GM21737 (cell line): ENCODE data around the gene DENND2A.
A peak's percentile ranks its signal among the peaks of the same experiment; 100 is the strongest.
"Not testable (repeated sequence)": the region's sequence is repeated elsewhere in the genome, so short reads cannot be mapped to it uniquely, and the experiment has no call there.

Experiments
- ATAC-seq: cut with Tn5 transposase; IDR thresholded peaks from one replicate; pipeline ENCODE4 v1.9.1; 2021; ENCODE audit warnings: mild to moderate bottlenecking, moderate library complexity; ENCODE audit not compliant: unreplicated experiment

DENND2A gene

DNA sequence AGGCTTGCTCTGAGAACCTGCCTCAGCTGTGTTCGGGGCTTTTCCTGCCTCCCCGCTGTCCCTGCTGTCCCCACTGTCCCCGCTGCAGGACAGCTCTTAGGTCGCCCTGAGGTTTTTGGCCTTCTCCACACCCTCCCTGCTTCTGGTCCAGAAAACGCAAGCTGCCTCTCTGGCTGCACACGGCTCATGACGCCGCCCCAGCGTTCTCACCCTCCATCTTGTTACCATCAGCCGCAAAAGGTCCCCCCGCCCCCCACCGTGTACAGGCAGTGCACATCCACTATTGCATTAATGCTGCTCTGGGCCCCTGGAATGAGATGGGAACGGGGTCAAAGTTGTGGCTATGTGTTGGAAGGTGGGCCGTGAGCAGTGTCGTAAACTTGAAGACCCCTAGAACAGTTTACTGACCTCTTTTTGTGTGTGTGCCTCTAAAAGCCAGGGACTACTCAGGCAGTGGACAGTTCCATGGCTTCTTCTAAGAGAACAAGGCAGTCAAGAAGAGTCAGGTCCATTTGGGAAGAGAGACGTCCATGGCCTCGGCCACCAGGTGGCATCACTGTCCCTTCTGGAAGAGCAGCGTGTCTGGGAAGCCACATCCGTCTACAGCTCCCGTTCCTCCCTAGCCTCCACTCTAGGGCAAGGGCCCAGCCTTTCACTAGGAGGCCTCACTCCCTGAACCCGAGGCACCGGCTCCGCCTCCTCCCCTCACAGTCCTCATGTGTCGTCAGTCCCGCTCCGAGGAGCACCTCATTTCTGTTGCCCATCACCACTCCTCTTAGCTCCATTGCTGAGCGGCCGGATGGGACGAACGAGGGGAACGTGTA is 122.9 kb downstream of the DENND2A start:
- ATAC-seq = no peak

DNA sequence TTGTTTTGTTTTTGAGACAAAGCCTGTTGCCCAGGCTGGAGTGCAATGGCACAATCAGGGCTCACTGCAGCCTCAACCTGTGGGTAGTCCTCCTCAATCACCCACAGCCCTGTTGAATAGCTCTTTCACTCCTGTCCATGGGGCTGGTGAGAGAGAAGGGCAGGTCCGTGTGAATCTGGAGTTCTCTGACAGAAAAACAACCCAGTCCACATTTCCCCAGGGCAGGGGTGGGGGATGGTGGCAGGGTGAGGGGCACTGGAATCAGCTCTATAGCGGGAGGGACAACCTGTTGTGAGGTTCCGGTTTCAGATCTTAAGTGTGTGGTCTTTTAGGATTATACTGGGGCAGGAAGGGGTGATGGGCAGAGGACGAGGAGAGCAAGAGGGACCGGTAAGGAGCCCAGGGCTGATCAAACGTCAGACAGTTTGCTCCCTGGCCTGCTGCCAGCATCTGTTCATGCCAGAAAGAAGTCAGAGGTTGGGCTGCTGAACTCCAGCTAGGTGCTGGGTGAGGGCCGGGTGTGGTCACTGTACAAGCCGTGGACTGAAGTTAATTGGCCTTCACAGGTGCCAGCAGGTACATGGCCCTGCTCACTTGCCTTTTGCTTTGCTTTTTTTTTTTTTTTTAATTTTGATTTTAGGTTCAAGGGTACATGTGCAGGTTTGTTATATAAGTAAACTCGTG is 128.2 kb downstream of the DENND2A start:
- no peak for ATAC-seq

DNA sequence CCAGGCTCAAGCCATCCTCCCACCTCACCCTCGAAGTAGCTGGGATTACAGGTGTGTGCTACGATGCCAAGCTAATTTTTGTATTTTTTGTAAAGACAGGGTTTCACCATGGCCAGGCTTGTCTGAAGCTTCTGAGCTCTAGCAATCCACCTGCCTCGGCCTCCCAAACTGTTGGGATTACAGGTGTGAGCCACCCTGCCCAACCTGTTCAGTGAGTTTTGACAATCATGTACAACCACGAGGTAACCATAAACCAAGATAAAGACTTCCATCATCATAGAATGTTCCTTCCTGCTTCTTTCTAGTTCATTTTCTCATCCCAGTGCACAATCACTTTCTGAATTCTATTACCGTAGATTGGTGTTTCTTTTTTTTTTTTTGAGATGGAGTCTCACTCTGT is 130.8 kb downstream of the DENND2A start:
- ATAC-seq = no peak

DNA sequence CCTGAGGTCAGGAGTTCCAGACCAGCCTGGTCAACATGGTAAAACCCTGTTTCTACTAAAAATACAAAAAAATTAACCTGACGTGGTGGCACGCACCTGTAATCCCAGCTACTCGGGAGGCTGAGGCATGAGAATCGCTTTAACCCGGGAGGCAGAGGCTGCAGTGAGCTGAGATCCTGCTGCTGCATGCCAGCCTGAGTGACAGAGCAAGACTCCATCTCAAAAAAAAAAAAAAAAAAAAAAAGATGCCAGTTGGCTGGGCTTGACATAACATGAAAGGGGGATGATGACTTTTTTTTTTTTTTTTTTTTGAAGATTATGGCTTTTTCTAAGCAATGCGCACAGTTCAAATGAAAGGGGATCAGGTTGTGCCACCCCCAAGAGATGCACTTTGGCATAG is 133.1 kb downstream of the DENND2A start:
- not testable (repeated sequence) for ATAC-seq

DNA sequence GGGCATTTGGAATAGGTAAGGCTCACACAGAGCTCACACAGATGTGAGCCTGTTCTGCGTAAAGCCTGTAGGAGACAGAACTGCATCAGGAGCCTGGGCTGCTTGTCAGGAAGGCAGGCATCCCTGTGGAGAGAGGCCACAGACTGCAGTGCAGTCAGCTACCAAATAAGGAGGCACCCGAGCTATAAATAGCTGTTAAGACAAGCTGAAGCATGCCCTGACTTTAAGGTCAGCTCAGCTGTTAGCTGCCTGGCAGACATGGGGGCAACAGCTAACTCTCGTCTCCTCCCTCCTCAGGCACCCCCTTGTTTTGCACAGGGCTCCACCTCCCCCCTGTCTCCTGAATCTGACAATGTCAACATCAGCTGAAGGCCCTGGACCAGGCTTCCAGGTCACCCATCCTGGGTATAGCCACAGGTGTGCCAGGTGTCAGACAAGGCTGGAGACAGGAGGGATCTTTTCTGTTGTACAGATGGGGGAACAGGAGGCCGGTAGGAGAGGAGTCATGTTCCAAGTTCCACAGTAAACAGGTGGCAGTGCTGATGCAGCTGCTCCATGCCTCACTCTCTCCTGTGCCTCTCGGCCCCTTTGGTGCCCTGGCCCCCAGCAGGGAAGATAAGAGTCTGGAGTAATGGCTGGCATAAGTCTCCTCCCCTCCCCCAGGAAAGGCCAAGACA is 133.7 kb downstream of the DENND2A start:
- no peak for ATAC-seq

DNA sequence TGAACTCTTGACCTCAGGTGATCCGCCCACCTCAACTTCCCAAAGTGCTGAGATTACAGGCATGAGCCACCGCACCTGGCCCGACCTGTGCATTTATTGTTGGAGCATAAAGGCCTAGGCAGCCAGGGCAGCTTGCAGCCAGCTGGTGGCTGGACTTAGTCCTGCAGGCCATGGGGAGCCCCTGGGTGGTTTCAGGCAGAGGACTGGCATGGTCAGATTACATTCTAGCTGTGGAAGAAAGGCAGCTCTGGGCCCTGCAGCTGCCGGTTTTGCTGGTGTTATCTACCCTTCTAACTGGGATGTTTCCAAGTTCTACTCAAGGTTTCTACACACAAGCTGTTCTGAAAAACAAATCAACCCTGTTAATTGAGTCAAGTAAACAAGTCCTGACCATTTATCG is 138.6 kb downstream of the DENND2A start:
- ATAC-seq = no peak

DNA sequence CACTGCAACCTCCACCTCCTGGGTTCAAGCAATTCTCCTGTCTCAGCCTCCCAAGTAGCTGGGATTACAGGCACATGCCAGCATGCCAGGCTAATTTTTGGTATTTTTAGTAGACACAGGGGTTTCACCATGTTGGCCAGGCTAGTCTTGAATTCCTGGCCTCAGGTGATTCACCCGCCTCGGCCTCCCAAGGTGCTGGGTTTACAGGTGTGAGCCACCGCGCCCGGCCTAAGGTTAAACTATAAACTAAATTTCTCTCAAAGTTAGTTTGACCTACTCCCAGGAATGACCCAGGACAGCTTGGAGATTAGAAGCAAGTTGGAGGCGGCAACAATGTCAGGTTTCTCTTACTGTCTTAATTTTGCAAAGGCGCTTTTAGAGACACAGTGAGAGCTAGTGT is 142.8 kb downstream of the DENND2A start:
- ATAC-seq = not testable (repeated sequence)

DNA sequence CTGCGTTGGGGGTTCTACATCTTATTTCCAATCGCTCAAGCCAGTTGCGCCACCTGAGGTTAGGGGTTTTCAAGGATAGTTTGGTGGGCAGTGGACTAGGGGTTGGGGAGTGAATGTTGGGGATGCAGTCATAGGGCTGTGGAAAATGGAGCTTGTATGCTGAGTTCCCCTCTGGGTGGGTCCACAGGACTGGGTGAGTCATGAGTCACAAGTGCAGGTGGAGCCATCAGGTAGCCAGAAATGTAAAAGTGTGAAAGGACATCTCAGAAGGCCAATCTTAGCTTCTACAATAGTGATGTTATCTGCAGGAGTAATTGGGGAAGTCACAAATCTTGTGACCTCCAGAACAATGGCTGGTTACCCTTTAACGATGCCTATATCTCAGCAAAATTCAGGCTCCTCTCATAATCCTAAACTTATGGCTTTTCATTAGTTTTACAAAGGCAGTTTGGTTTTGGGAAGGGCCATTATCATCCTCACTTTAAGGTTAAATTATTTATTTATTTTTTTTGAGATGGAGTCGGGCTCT is 143.3 kb downstream of the DENND2A start:
- no peak for ATAC-seq

DNA sequence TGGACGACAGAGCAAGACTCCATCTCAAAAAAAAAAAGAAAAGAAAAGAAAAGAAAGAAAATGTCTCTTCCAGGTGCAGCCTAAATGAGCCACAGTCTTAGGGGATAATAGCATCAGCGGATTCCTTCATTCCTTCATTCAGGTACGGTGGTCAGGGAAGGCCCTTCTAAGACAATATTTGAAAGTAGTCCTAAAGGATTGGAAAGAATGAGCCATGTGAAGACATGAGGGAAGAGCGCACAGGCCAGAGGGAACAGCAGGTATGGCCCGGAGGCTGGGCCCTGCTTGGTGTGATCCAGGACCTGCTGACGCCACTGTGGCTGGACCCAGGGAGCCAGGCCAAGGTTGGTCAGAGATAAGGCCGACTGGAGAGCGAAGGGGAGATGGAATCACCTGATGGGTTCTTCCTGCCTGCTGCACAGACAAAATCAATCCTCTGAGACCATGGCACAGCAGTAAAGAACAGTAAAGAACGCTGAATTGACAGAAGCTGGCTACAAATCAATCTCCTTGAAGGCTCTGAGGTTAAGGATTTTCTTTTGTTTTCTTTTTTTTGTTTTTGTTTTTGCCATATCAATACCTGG is 145.0 kb downstream of the DENND2A start:
- ATAC-seq = no peak

DNA sequence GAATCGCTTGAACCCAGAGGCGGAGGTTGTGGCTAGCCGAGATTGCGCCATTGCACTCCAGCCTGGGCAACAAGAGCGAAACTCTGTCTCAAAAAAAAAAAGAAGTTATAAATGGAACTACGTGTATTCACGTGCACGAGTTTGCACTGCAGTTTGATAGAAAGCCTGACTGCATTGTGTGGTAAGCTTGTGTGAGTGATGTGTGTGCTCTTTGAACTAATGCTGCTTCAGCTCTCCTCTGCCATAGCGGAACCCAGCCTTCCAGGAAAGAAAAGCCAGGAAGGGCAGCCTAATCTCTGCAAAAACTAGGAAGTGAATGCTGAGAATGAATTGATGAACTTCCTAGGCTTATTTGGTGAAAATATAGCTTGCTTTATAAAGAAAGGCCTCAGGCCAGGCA is 145.7 kb downstream of the DENND2A start:
- ATAC-seq = no peak

DNA sequence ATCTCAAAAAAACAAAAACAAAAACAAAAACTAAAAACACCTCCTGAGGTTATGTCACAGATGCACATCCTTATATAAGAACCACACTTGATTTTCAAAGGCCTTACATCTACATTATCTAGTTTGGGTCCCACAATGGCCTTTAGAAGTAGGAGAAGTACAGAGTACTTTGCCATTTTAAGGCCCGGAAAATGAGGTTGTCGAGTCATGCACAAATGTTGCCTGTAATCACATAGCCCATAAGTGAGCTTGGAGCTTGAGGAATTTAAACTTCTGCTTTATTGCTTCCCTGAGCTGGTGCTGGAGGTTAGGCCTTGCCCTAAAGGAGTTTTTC is 151.6 kb downstream of the DENND2A start:
- no peak for ATAC-seq

DNA sequence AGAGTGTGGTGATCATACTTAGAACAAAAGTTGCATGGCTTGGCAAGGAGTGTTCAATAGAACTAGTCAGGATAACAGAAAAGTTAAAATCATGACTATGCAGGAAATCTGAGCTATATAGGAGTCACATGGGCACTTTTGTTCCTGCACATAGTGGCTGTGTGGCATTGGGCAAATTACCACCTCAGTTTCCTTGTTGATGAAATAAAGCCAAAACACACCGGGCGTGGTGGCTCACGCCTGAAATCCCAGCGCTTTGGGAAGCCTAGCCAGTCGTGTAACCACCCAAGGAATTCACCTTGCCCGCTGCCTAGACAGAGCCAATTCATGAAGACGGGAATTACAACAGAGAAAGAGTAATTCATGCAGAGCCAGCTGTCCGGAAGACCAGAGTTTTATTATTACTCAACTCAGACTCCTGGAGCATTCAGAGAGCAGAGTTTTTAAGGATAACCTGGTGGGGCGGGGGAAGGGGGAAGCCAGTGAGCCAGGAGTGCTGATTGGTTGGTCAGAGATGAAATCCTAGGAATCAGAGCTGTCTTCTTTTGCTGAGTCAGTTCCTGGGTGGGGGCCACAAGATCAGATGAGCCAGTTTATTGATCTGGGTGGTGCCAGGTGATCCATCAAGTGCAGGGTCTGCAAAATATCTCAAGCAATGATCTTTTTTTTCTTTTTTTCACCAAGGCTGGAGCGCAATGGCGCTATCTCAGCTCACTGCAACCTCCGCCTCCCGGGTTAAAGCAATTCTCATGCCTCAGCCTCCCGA is 154.9 kb downstream of the DENND2A start:
- ATAC-seq = no peak

DNA sequence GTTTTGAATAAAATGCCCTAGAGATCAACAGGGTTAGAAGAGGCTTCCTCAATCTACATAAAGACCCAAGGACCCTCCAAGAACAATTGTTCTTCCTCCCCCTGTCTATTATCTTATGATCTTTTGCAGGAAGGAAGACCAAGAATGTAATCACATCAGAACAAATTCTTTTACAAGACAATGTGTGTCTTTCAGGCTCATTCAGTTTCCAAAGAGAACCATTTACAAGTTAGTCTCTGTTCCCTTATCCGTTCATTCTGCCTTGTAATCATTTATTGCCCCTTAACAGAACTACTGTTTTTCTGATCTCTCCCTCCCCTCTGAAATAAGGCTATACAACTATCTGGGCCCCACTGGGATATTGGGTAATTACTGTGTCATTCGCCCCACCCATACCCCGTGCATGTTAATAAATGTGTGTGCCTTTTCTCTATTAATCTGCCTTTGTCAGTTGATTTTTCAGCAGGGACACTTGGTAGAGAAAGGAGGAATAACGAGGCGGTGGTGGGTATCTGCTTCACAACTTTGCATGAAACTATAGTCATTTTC is 155.6 kb downstream of the DENND2A start:
- no peak for ATAC-seq

DNA sequence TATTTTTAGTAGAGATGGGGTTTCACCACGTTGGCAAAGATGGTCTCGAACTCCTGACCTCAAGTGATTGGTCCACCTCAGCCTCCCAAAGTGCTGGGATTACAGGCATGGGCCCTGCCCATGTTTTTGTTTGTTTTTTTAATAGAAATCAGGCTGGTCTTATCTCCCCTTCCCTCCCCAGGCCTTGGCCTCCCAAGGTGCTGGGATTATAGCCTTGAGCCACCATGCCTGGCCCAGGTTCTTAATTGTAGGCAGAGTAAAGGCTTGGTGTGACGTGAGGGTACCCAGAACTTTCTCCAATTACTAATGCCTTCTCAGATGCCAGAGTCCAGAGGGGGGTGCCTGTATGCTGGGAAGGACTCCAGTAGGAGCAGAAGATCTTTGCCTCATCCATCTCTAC is 156.1 kb downstream of the DENND2A start:
- ATAC-seq = no peak

DNA sequence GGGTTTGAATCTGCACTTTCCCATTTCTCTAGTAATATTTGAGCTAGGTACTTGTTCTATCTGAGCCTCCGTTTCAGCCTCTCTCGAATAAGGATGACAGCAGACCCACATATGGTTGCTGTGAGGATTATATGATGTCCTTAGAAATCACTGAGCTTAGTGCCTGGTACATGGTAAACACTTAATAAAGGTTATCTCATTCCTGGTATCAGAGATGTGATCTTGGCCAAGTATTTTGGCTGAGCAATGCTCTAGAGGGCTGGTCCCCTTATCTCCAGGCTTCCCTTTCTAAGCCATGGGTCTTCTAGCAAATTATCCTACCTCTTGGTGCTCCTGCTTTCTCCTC is 160.9 kb downstream of the DENND2A start:
- ATAC-seq = no peak

DNA sequence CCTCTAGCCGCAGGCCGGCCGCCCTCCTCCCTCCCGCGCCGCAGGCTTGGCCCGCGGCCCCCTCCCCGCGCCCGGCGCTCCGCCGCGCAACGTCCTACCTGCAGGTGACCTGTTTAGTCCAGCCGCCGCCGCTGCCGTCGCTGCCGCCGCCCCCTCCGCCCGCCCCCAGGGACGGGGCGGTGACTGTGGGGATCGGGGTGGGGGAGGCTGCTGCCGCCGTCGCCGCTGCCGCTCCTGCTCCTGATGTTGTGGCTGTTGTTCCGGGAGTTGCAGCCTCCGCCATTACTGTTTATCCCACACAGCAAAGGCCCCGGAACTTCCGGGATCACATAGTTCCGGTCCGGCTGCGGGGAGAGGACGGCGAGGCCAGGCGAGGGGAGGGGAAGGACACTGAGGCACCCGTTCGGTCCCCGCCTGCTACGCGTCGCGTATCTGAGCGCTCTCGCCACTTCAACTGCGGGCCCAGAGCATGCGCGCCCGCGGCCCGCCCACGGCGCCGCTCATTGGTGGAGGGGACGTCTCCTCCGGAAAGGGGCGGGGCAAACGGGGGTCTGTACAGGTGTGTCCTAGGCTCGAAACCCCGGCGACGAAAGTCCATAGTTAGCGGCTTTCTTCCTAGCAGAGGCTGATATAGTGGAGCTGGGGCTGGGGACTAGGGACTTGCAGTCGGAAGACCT is 161.4 kb downstream of the DENND2A start, which contains the start of gene MKRN1:
MKRN1 (minus strand) TSS at position 444 of the 677 bp plus-strand sequence; CDS start at position 283, 161 bp downstream.
- peak; percentile 94 for ATAC-seq

DNA sequence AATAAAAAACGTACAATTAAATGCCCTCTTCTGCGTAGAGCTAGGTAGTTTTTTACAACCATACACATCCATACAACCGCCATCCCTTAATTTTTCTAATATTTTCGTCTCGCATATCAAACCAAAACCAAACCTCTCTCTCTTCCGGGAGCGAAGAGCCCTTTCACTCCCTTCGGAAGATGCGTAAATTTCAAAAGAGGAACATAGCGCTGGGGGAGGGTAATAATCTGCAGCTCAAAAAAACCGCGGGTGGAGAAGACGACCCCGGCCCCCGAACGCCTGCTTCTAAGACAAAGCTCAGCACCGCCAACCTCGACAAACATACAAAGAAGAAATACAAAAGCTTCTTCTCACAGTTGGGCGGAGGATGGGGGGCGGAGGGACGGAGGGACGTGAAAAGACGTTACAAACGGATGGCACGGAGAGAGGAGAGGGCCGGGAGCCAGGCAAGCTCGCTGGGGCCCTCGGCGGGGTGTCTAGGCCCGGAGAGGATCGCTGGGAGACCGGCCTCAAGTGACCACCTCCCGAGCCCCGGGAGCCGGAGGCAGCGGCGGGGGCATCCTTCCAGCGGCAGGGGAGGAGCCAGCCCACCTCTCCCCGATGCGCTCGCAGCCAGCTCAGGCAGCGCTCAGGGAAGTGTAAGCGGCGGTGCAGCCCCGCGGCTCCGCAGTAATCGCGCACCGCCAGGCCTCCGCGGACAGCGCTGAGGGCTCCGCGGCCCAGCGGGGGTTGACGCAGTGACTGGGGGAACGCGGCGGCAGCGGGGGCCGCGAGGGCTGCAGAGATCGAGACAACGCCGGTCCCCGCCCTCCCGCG is 162.2 kb downstream of the DENND2A start:
- peak; percentile 14 for ATAC-seq

DNA sequence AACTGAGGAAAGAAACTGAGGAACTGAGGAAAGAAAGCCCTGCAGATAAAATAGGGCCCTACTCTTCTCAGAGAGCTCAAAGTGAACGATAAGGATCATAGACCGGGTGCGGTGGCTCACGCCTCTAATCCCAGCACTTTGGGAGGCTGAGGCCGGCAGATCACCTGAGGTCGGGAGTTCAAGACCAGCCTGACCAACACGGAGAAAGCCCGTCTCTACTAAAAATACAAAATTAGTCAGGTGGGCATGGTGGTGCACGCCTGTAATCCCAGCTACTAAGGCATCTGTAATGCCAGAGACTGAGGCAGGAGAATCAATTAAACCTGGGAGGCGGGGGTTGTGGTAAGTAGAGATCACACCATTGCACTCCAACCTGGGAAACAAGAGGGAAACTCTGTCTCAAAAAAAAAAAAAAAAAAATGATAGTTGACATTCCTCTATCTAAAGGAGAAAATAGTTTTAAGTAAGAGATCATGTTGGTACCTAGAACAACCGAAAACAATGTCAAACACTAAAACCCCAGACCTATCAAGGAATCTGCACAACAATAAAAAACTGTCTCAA is 163.8 kb downstream of the DENND2A start:
- ATAC-seq = no peak
